Coronary artery (tissue), 2 donors: ENCODE data around the gene FAM53A.

Source experiments
- DNase-seq: peaks from one replicate; pipeline ENCODE4 v3.0.0-alpha.2; 2017; ENCODE audit warnings: low spot score
- H3K27ac ChIP-seq, 2 donors: fragments of 200-600 bp; sonication (generic); one replicate each; pipeline ENCODE4 v1.5.1; 2016 to 2019
- H3K4me3 ChIP-seq: fragments of 200-600 bp; sonication (generic); 2 replicates; pipeline ENCODE4 v1.5.1; 2016; ENCODE audit warnings: mild to moderate bottlenecking, moderate library complexity
- TF ChIP-seq, protein P1 (sequence below): fragments of 200-600 bp; sonication (generic); IDR thresholded peaks from one replicate; pipeline ENCODE4 v1.5.1; 2019; ENCODE audit warnings: antibody characterized with exemption

The FAM53A gene

DNA sequence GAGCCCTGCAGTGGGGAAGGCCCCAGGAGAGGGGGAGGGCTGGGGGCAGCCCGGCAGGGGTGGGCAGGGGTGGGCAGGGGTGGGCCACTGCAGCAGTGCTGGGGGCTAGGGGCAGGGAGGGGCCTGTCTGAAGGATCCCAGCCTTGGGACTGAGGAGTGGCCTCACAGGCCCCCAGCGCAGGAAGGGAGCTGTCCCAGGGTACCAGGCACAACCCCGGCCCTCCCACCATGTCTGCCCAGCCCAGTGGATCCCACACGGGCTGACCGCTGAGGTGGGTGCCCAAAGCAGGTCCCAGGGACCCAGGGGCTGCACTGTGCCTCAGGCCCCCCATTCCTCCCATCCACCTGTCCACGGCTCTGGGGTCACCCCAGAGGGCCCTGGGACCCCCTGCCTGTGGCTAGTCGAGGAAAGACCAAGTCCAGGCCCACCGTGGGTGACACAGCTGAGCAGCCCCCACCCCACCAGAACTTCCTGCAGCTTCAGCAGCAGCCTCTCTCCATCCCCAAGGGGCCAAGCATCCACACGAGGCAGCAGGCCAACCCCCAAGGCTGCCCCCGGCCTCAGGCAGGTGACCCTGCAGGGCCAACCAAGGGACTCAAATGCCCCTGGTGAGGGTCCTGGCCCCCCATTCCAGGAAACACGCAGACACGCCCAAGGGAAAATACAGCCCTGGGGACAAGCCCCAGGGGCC, 46.4 kb downstream of the FAM53A start:
- no peak overlapping the region for H3K27ac ChIP-seq
- no peak overlapping the region for H3K4me3 ChIP-seq
- TF ChIP-seq, protein P1, sequence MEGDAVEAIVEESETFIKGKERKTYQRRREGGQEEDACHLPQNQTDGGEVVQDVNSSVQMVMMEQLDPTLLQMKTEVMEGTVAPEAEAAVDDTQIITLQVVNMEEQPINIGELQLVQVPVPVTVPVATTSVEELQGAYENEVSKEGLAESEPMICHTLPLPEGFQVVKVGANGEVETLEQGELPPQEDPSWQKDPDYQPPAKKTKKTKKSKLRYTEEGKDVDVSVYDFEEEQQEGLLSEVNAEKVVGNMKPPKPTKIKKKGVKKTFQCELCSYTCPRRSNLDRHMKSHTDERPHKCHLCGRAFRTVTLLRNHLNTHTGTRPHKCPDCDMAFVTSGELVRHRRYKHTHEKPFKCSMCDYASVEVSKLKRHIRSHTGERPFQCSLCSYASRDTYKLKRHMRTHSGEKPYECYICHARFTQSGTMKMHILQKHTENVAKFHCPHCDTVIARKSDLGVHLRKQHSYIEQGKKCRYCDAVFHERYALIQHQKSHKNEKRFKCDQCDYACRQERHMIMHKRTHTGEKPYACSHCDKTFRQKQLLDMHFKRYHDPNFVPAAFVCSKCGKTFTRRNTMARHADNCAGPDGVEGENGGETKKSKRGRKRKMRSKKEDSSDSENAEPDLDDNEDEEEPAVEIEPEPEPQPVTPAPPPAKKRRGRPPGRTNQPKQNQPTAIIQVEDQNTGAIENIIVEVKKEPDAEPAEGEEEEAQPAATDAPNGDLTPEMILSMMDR = no peak
- no peak for DNase-seq

DNA sequence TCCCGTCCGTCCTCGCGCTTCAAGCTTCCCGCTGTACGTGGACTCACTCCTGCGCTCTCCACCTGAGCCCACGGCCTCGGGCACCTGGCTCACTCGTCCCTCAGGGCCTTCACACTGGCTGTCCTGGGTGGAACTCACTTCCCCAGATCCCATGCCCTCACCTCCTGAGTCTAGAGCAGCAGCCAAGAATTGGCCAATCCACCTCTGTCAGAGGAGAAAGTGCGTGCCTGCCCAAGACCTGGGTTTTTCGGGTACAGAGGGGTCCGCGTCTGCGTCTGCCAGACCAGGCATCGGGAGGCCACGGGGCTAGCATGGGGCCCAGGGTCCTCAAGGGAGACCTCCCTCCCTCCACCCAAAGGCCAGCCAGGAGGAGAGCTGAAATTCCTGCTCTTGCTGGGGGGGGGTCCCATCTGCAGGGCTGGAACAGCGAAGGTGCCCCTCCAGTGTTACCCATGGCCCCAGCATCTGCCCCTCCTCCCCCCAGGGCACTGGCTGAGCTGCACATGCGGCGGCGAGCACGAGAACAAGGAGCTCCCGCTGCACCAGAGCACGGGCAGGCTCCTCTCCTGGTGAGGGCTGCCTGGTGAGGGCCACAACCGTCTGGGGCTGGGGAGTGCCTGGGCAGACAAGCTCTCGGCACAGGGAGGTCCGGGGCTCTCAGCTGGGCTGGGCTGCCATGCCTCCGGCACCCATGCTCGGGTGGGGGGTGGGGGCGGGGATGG, 47.5 kb downstream of the FAM53A start:
- TF ChIP-seq, protein P1 = no peak
- H3K4me3 ChIP-seq = no peak overlapping the region
- H3K27ac ChIP-seq = no peak overlapping the region
- DNase-seq = no peak

- TF ChIP-seq, protein P1 = no peak
- Histone ChIP-seq H3K4me3 (no peak overlapping the region), H3K27ac (no peak overlapping the region)
- DNase-seq = no peak
Measured at GRCh38 chr4:1635464-1635863, 48.6 kb downstream of the FAM53A start.

GRCh38 chr4:1633993-1634392, 50.1 kb downstream of the FAM53A start:
- TF ChIP-seq, protein P1 = no peak
- no peak overlapping the region for H3K27ac ChIP-seq
- no peak overlapping the region for H3K4me3 ChIP-seq
- DNase-seq = no peak

DNA sequence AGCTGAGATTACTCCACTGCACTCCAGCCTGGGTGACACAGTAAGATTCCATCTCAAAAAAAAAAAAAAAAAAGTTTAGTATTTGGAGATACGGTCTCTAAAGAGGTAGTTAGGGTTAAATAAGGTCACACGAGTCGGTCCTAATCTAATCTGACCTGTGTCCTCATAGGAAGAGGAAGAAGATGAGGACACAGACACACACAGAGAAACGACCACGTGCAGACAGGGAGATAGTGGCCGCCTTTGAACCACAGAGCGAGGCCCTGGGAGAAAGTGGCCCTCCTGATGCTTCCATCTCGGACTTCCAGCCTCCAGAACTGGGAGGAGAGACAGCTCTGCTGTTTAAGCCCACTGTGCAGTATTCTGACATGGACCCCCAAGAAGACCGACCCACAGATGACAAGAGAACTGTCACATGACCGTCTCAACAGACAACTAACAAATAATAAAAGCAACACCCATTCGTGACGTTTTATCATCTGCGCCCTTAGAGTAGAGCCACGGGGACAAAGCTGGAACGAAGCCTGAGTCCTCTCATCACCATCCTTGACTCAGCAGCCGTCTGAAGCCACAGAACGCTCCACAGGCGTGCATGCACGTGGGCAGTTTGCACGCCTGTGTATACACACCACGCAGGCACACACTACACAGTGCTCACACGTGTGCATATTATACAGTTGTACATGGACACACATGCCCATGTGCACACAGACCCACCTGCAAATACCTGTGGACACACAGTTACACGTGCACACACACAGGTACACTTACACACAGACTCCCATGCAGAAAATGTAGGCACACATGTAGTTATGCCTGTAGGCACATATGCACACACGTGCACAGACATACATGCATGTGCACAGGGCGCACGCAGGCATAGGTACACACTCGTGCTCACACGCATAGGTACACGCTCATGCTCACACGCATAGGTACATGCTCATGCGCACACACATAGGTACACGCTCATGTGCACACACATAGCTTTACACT, 51.7 kb downstream of the FAM53A start:
- no peak overlapping the region for H3K4me3 ChIP-seq
- TF ChIP-seq, protein P1 = no peak
- DNase-seq = no peak
- no peak overlapping the region for H3K27ac ChIP-seq

GRCh38 chr4:1631136-1631535, 53.0 kb downstream of the FAM53A start:
- TF ChIP-seq, protein P1 = no peak
- Histone ChIP-seq H3K4me3 (no peak overlapping the region), H3K27ac (no peak overlapping the region)
- no peak for DNase-seq
